ENCODE results near the gene CDH4.

The CDH4 gene

DNA sequence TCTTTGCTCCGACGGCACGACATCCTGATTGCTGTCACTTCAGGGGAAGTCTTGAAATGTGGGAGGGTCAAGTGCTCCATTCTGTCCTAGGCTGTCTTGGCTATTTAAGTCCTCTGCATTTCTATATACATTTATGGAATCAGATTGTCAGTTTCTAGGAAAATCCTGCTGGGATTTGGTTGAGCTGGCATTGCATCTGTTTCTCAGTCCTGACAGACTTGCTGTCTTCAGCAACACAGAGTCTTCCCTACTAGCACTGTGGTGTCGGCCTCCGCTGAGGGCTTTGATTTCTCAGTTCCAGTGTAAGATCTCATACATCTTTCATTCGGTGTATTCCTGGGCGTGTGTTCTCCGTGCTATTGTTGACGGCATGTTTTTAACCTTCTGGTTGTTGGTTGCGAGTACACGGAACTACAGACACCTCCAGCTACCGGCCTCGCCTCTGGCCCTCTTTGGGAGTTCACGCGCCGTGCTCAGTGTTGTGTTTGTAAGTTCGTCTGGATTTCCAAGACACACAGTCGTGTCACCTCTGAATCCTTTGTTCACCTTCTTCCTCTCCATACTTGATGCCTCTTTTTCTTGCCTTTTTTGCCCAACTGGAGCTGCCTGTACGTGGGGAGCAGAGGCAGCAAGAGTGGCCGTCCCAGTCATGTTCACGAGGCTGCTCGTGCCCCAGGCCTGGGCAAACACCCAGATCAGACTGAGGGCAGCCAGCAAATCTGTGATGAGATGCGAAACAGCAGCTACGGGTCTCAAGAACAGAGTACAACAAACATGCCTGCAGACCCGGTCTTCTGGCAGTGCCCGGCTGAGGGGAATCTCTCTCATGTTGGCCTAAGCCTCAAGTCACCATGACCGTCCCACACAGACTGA is 720.8 kb downstream of the CDH4 start:
- POLR2A ChIA-PET = no interaction called here
- DNase-seq (ENCODE audit: extremely low spot score) = no peak
- no peak for TF ChIP-seq CTCF (IDR thresholded peaks at IDR 0.05; ENCODE audit: control extremely low read depth, extremely low read depth, low read depth, missing control alignments)
- CTCF ChIA-PET = no interaction called here

GRCh38 chr20:61973515-61974356 is 721.7 kb downstream of the CDH4 start:
- ChIA-PET CTCF (interaction anchor here (1.2 kb wide), 1 partner anchor 10 kb away, joined by 3 read pairs; no protein-coding TSS in a partner anchor), POLR2A (no interaction called here)
- no peak for TF ChIP-seq CTCF (IDR thresholded peaks at IDR 0.05; ENCODE audit: control extremely low read depth, extremely low read depth, low read depth, missing control alignments)
- DNase-seq (ENCODE audit: extremely low spot score) = no peak

DNA sequence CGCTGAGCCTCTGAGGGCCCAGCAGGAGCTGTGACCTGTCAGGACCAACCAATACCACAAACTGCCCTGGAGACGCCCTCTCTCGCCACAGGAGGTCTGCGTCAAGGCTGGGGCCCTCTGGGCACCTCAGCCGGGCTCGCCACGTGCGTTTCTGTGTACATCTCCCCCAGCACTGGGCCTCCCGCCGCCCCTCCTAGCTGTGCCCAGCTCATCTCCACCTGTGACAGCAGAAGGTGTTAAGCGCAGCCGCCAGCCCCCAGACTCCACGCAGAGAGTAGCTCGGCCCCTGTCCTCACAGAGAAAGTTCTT is 722.2 kb downstream of the CDH4 start:
- TF ChIP-seq CTCF (IDR thresholded peaks at IDR 0.05; ENCODE audit: control extremely low read depth, extremely low read depth, low read depth, missing control alignments) = no peak
- DNase-seq (ENCODE audit: extremely low spot score) = no peak
- ChIA-PET POLR2A (no interaction called here), CTCF (interaction anchor here (1.2 kb wide), 1 partner anchor 10 kb away, joined by 3 read pairs; no protein-coding TSS in a partner anchor)

- TF ChIP-seq CTCF (IDR thresholded peaks at IDR 0.05; ENCODE audit: control extremely low read depth, extremely low read depth, low read depth, missing control alignments) = no peak
- POLR2A ChIA-PET = no interaction called here
- CTCF ChIA-PET = no interaction called here
- no peak for DNase-seq (ENCODE audit: extremely low spot score)
Measured at GRCh38 chr20:61975407-61976129, 723.5 kb downstream of the CDH4 start.

- DNase-seq (ENCODE audit: extremely low spot score) = no peak
- ChIA-PET CTCF (no interaction called here), POLR2A (no interaction called here)
- TF ChIP-seq CTCF (IDR thresholded peaks at IDR 0.05; ENCODE audit: control extremely low read depth, extremely low read depth, low read depth, missing control alignments) = no peak
Measured at GRCh38 chr20:61976263-61976643, 724.2 kb downstream of the CDH4 start.

GRCh38 chr20:61976644-61977418 is 724.8 kb downstream of the CDH4 start:
- CTCF ChIA-PET = no interaction called here
- DNase-seq (ENCODE audit: extremely low spot score) = no peak
- TF ChIP-seq CTCF (IDR thresholded peaks at IDR 0.05; ENCODE audit: control extremely low read depth, extremely low read depth, low read depth, missing control alignments) = no peak
- POLR2A ChIA-PET = no interaction called here
